Measurements from ENCODE around the gene FSTL1.

The FSTL1 gene

GRCh38 chr3:120450600-120451271 is at the start of gene FSTL1:
Gene FSTL1, minus strand, starts transcription at chr3:120450992. Its CDS starts 246 bp downstream, at chr3:120450746.
- FAIRE-seq, result no peak

- no peak for FAIRE-seq
Observed at GRCh38 chr3:120498556-120499346, 48.0 kb upstream of the FSTL1 start.

GRCh38 chr3:120497818-120498217 is 47.0 kb upstream of the FSTL1 start:
- no peak for FAIRE-seq

GRCh38 chr3:120497336-120497735 is 46.5 kb upstream of the FSTL1 start:
- FAIRE-seq, result no peak

GRCh38 chr3:120496278-120497002 is 45.6 kb upstream of the FSTL1 start:
- no peak for FAIRE-seq

- FAIRE-seq, result no peak
Observed at GRCh38 chr3:120495809-120496208, 45.0 kb upstream of the FSTL1 start.

- FAIRE-seq, result no peak
Observed at GRCh38 chr3:120492103-120492502, 41.3 kb upstream of the FSTL1 start.

- FAIRE-seq, result no peak
Observed at GRCh38 chr3:120489421-120489820, 38.6 kb upstream of the FSTL1 start.

GRCh38 chr3:120488296-120488695 is 37.5 kb upstream of the FSTL1 start:
- no peak for FAIRE-seq

- FAIRE-seq, result no peak
Observed at GRCh38 chr3:120487191-120487650, 36.4 kb upstream of the FSTL1 start.

GRCh38 chr3:120481081-120481480 is 30.3 kb upstream of the FSTL1 start:
- FAIRE-seq, result no peak

GRCh38 chr3:120477781-120478180 is 27.0 kb upstream of the FSTL1 start:
- no peak for FAIRE-seq

GRCh38 chr3:120475722-120476377 is 25.1 kb upstream of the FSTL1 start:
- FAIRE-seq, result no peak

- no peak for FAIRE-seq
Observed at GRCh38 chr3:120473896-120474675, 23.3 kb upstream of the FSTL1 start.

- FAIRE-seq, result no peak
Observed at GRCh38 chr3:120473389-120473788, 22.6 kb upstream of the FSTL1 start.

- FAIRE-seq, result no peak
Observed at GRCh38 chr3:120472121-120472844, 21.5 kb upstream of the FSTL1 start.

GRCh38 chr3:120471643-120472042 is 20.9 kb upstream of the FSTL1 start:
- FAIRE-seq, result no peak

GRCh38 chr3:120470870-120471269 is 20.1 kb upstream of the FSTL1 start:
- no peak for FAIRE-seq

GRCh38 chr3:120469882-120470301 is 19.1 kb upstream of the FSTL1 start:
- FAIRE-seq, result no peak

- no peak for FAIRE-seq
Observed at GRCh38 chr3:120469440-120469839, 18.6 kb upstream of the FSTL1 start.

- no peak for FAIRE-seq
Observed at GRCh38 chr3:120468635-120469295, 18.0 kb upstream of the FSTL1 start.

Data from G401.6 (cell line).